GM12892 (cell line): Measurements from ENCODE around the gene PRDM10.

ENCODE experiments used
- POLR2A ChIP-seq: IDR thresholded peaks from 2 replicates; pipeline ENCODE4 v1.6.1; 2011; ENCODE audit warnings: low read depth, low read length, control low read depth
- POLR2AphosphoS5 ChIP-seq: IDR thresholded peaks from 2 replicates; pipeline ENCODE4 v1.6.1; 2011; ENCODE audit warnings: low read depth, low read length, control low read depth

- no peak for TF ChIP-seq POLR2A
- no peak for TF ChIP-seq POLR2AphosphoS5
These were observed 108.1 kb downstream of the PRDM10 start for GRCh38 chr11:129894278-129895125.
